Measurements from ENCODE around the gene CECR2. TPM values are rescaled to one million over a fixed set of nuclear protein-coding genes. Genes with fewer than 3 reads are reported as not detected.

CECR2 gene
- total and polyA plus RNA-seq, 9 donors = 0.87 to 6.7 (median 1.4) TPM

- 75 to 85% (median 78%) methylated on average over 12 of the region's 12 CpGs for WGBS, 3 donors
- Histone ChIP-seq H3K4me3 (no peak overlapping the region), H3K27ac (no peak overlapping the region), H3K36me3 (no peaks in the 10 kb centered on the region), H3K9me3 (no peaks in the 10 kb centered on the region), H3K4me1 (ENCODE audit: insufficient read depth) (no peaks in the 10 kb centered on the region), H3K27me3 (no peaks in the 10 kb centered on the region)
- intact Hi-C loops (cut with DNase I) = no loop called here
- no peak for TF ChIP-seq POLR2A (IDR thresholded peaks at IDR 0.05)
- TF ChIP-seq EP300 (IDR thresholded peaks at IDR 0.05) = no peak
- TF ChIP-seq, protein P1, sequence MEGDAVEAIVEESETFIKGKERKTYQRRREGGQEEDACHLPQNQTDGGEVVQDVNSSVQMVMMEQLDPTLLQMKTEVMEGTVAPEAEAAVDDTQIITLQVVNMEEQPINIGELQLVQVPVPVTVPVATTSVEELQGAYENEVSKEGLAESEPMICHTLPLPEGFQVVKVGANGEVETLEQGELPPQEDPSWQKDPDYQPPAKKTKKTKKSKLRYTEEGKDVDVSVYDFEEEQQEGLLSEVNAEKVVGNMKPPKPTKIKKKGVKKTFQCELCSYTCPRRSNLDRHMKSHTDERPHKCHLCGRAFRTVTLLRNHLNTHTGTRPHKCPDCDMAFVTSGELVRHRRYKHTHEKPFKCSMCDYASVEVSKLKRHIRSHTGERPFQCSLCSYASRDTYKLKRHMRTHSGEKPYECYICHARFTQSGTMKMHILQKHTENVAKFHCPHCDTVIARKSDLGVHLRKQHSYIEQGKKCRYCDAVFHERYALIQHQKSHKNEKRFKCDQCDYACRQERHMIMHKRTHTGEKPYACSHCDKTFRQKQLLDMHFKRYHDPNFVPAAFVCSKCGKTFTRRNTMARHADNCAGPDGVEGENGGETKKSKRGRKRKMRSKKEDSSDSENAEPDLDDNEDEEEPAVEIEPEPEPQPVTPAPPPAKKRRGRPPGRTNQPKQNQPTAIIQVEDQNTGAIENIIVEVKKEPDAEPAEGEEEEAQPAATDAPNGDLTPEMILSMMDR (IDR thresholded peaks at IDR 0.05) = no peak
- no peak for DNase-seq
Observed at GRCh38 chr22:17484608-17485007, 115.3 kb downstream of the CECR2 start.

DNA sequence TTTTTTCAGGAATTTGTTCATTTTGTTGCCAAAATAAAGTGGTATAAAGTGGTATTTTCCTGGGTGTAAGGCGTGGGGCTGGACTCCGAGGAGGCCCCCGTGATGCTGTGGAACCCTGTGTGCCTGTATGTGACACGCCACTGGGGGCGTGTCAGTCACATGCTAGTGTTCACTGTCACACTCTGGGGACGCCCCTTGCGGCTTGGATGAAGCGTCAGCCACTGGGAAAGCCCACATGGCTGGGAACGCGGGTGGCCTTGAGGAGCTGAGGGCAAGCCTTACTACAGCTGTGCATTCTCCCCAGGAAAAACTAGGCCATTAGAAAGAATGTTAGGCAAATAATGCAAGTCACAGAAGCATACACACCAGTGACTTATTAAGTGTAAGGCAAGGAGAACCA lies 117.1 kb downstream of the CECR2 start:
- no peaks in the 10 kb centered on the region for H3K27me3 ChIP-seq
- H3K4me1 ChIP-seq (ENCODE audit: insufficient read depth) = no peaks in the 10 kb centered on the region
- no peaks in the 10 kb centered on the region for H3K36me3 ChIP-seq
- intact Hi-C loops (cut with DNase I) = no loop called here
- 47 to 74% (median 52%) methylated on average over 10 of the region's 10 CpGs for WGBS, 3 donors
- TF ChIP-seq, protein P1 (IDR thresholded peaks at IDR 0.05) = no peak
- TF ChIP-seq POLR2A (IDR thresholded peaks at IDR 0.05) (no peak), EP300 (IDR thresholded peaks at IDR 0.05) (no peak)
- DNase-seq = peak in 2 of 5 donors; percentile 10 to 35
- no peak overlapping the region for H3K4me3 ChIP-seq
- H3K27ac ChIP-seq = no peak overlapping the region
- H3K9me3 ChIP-seq = no peaks in the 10 kb centered on the region

DNA sequence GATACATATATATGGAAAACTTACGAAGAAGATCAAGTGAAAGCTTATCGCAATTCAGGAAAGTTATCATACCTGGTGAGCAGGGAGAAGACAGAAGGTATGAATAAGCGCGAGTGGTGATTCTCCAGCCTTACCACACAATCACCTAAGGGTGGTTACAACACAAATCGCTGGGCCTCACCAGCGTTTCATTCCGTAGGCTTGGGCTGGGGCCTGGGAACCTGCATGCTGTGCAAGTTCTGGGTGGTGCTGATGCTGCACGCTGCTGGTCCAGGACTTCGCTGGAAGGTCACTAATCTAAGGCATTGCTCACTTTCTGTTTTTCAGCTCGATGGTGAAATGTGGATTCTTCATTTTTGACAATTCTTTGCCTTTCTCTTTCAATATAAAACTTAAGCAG lies 117.5 kb downstream of the CECR2 start:
- no peak overlapping the region for H3K4me3 ChIP-seq
- no peak overlapping the region for H3K27ac ChIP-seq
- WGBS, 3 donors = 87 to 93% (median 88%) methylated on average over 10 of the region's 10 CpGs
- H3K9me3 ChIP-seq = no peaks in the 10 kb centered on the region
- intact Hi-C loops (cut with DNase I) = no loop called here
- no peaks in the 10 kb centered on the region for H3K27me3 ChIP-seq
- DNase-seq = no peak
- no peaks in the 10 kb centered on the region for H3K4me1 ChIP-seq (ENCODE audit: insufficient read depth)
- H3K36me3 ChIP-seq = no peaks in the 10 kb centered on the region
- no peak for TF ChIP-seq POLR2A (IDR thresholded peaks at IDR 0.05)
- TF ChIP-seq, protein P1 (IDR thresholded peaks at IDR 0.05) = no peak
- no peak for TF ChIP-seq EP300 (IDR thresholded peaks at IDR 0.05)

DNA sequence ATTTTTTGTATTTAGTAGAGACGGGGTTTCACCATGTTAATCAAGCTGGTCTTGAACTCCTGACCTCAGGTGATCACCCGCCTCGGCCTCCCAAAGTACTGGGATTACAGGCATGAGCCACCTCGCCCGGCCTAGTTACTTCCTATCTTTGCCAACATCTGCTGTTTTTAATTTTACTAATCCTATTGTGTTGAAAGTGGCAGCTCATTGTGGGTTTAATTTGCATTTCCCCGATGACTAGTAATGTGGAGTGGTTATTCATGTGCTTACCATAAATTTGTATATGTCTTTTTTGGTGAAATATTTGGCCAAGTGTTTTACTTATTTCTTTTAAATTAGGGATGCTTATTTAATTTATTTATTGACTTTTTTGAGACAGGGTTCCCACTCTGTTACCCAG lies 119.8 kb downstream of the CECR2 start:
- Histone ChIP-seq H3K9me3 (no peaks in the 10 kb centered on the region), H3K27ac (no peak overlapping the region), H3K4me1 (ENCODE audit: insufficient read depth) (no peaks in the 10 kb centered on the region), H3K4me3 (no peak overlapping the region), H3K27me3 (no peaks in the 10 kb centered on the region), H3K36me3 (no peaks in the 10 kb centered on the region)
- DNase-seq = no peak
- 88% methylated on average over 6 of the region's 6 CpGs for WGBS, 3 donors
- TF ChIP-seq EP300 (IDR thresholded peaks at IDR 0.05) (no peak), POLR2A (IDR thresholded peaks at IDR 0.05) (no peak)
- TF ChIP-seq, protein P1 (IDR thresholded peaks at IDR 0.05) = no peak
- intact Hi-C loops (cut with DNase I) = no loop called here
